CD14-positive monocyte (primary cell): Measurements from ENCODE around the gene EMC6. TPM values are rescaled to one million over a fixed set of nuclear protein-coding genes. Genes with fewer than 3 reads are reported as not detected.

Experiments used
- DNase-seq, 3 donors: peaks; one replicate each; pipeline ENCODE4 v3.0.0-alpha.2; 2011 to 2022
- H2AFZ ChIP-seq: 2 replicates; pipeline ENCODE4 v1.6.0; 2012; ENCODE audit warnings: mild to moderate bottlenecking, low read depth, low read length, inconsistent platforms; ENCODE audit not compliant: insufficient read depth, poor library complexity, severe bottlenecking
- H3K27ac ChIP-seq, 2 donors: 1 replicate in 1 of 2; 2 replicates in 1 of 2; pipeline ENCODE4 v1.5.1; 2012 to 2013; ENCODE audit warnings: low read length in 2 of 2, control low read depth in 1 of 2, inconsistent platforms in 1 of 2, low read depth in 1 of 2, mild to moderate bottlenecking in 1 of 2
- H3K27me3 ChIP-seq, 2 donors: one replicate each; pipeline versions ENCODE4 v1.6.0 to v1.6.1; 2011 to 2013; ENCODE audit warnings: low read length in 2 of 2; ENCODE audit not compliant: control insufficient read depth in 2 of 2, insufficient read depth in 2 of 2
- H3K36me3 ChIP-seq, 2 donors: replicated peaks in 1 of 2; 1 replicate in 1 of 2; 2 replicates in 1 of 2; pipeline versions ENCODE4 v1.5.1 to v1.6.1; 2012 to 2013; ENCODE audit warnings: low read length in 2 of 2, control low read depth in 1 of 2, inconsistent platforms in 1 of 2, mild to moderate bottlenecking in 1 of 2; ENCODE audit not compliant: insufficient read depth in 2 of 2, control insufficient read depth in 1 of 2
- H3K4me1 ChIP-seq, 2 donors: 1 replicate in 1 of 2; 2 replicates in 1 of 2; pipeline versions ENCODE4 v1.5.1 to v1.6.1; 2012 to 2013; ENCODE audit warnings: low read length in 2 of 2, control low read depth in 1 of 2, inconsistent platforms in 1 of 2, mild to moderate bottlenecking in 1 of 2, moderate library complexity in 1 of 2; ENCODE audit not compliant: insufficient read depth in 2 of 2, control insufficient read depth in 1 of 2
- H3K4me2 ChIP-seq: replicated peaks from 2 replicates; pipeline ENCODE3; 2012; ENCODE audit warnings: low read length, moderate library complexity, mild to moderate bottlenecking; ENCODE audit not compliant: poor library complexity, severe bottlenecking; ENCODE audit errors: extremely low read depth
- H3K4me3 ChIP-seq, 3 experiments: fragments of 200-600 bp in 1 of 3; sonication (generic) in 1 of 3; replicated peaks in 1 of 3; 1 replicate in 2 of 3; 2 replicates in 1 of 3; pipeline ENCODE4 v1.5.1; 2011 to 2013; ENCODE audit warnings: low read length in 3 of 3, mild to moderate bottlenecking in 3 of 3, control low read depth in 2 of 3, low read depth in 2 of 3, inconsistent platforms in 1 of 3, moderate library complexity in 1 of 3
- H3K79me2 ChIP-seq: 2 replicates; pipeline ENCODE4 v1.6.0; 2012; ENCODE audit warnings: mild to moderate bottlenecking, control low read depth, inconsistent platforms, low read length, moderate library complexity; ENCODE audit not compliant: insufficient read depth
- H3K9ac ChIP-seq: 2 replicates; pipeline ENCODE4 v1.6.0; 2017; ENCODE audit warnings: low read length, mild to moderate bottlenecking; ENCODE audit not compliant: insufficient read depth, poor library complexity, severe bottlenecking
- H3K9me3 ChIP-seq, 2 donors: replicated peaks in 1 of 2; 1 replicate in 1 of 2; 2 replicates in 1 of 2; pipeline versions ENCODE4 v1.5.1 to v1.6.1; 2012 to 2013; ENCODE audit warnings: low read length in 2 of 2, control low read depth in 1 of 2; ENCODE audit not compliant: control insufficient read depth in 1 of 2, insufficient read depth in 1 of 2
- H4K20me1 ChIP-seq: 2 replicates; pipeline ENCODE4 v1.6.0; 2012; ENCODE audit warnings: mild to moderate bottlenecking, low read length, control low read depth, moderate library complexity; ENCODE audit not compliant: insufficient read depth
- H3K27ac Mint-ChIP-seq, 7 donors: one replicate each; pipeline ENCODE4 v1.8.0; 2020; ENCODE audit warnings: mild to moderate bottlenecking in 7 of 7, mixed read lengths in 7 of 7, moderate library complexity in 6 of 7, inconsistent platforms in 2 of 7
- H3K27me3 Mint-ChIP-seq, 3 donors: one replicate each; pipeline ENCODE4 v1.8.0; 2021 to 2022; ENCODE audit warnings: low read depth in 3 of 3, mild to moderate bottlenecking in 3 of 3, mixed read lengths in 3 of 3, moderate library complexity in 3 of 3, inconsistent platforms in 1 of 3
- H3K36me3 Mint-ChIP-seq, 2 donors: one replicate each; pipeline ENCODE4 v1.8.0; 2020; ENCODE audit warnings: mixed read lengths in 2 of 2, inconsistent platforms in 1 of 2, mild to moderate bottlenecking in 1 of 2
- H3K4me1 Mint-ChIP-seq: one replicate; pipeline ENCODE4 v1.8.0; 2020; ENCODE audit warnings: mild to moderate bottlenecking, mixed read lengths
- H3K4me3 Mint-ChIP-seq, 2 donors: one replicate each; pipeline ENCODE4 v1.8.0; 2020; ENCODE audit warnings: mild to moderate bottlenecking in 2 of 2, mixed read lengths in 2 of 2, moderate library complexity in 1 of 2
- H3K9me3 Mint-ChIP-seq, 7 donors: one replicate each; pipeline ENCODE4 v1.8.0; 2020 to 2022; ENCODE audit warnings: mixed read lengths in 7 of 7, mild to moderate bottlenecking in 6 of 7, moderate library complexity in 6 of 7, inconsistent platforms in 2 of 7
- CTCF ChIP-seq: fragments of 200-600 bp; IDR thresholded peaks from one replicate; pipeline ENCODE4 v1.8.0; 2022; ENCODE audit warnings: antibody characterized with exemption, mild to moderate bottlenecking
- WGBS: methylation state at CpG from one replicate; pipeline ENCODE4 v1.1.5; 2013; ENCODE audit warnings: missing lambda C conversion rate; ENCODE audit not compliant: insufficient coverage; 5-methylcytosine and 5-hydroxymethylcytosine counted together
- intact Hi-C, 2 donors: fragments of 100-400 bp; cut with micrococcal nuclease; formaldehyde crosslinking; loops; one replicate each; pipeline versions ENCODE4 v1.15.0 to v1.15.1; 2023
- polyA plus RNA-seq, 3 donors: library from polyadenylated mRNA; depleted of rRNA in 1 of 3; unstranded in 2 of 3; stranded (reverse) in 1 of 3; fragments of 300-500 nt in 2 of 3; fragments of >200 nt in 1 of 3; fragmentation: Illumina TruSeq in 2 of 3; gene quantifications; 1 replicate in 2 of 3; 2 replicates in 1 of 3; pipeline ENCODE4 v1.2.3, GENCODE V29; 2012 to 2021

EMC6 gene
- polyA plus RNA-seq, 3 donors = 24.4 to 118 (median 105) TPM

DNA sequence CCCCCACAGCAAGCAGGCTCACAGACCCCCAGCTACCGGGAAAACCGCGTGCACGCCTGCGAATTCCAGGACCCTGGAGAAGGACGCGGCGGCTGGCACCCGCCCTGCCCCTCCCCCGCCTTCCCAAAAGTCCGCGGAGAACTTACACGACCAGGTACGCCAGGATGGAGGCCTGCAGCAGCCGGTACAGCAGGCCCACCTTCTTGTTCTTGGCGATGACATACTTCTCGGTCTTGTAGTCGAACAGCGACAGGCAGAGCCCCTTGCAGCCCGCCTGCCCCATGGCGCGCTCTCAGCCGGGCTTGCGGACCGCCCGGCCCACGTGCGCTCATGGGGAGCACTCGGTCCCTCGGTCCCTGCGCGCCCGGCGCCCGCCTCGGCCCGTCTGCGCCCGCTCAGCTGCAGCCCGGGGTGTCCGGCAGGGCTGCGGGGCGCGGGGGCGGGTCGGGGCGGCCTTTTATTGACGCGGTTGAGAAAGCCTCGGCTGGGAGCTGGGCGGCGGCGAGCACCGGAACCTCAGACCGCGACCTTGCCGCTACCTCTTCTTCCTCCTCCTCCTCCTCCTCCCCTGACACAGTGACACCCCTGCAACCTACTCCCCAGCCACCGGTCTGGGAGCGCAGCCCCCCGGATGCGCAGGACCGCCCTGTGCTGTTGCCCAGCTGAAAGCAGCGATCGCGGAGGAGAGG is 27.3 kb downstream of the EMC6 start, which contains the start of gene P2RX5:
TSS of gene P2RX5 (minus strand) at position 433 of the 689 bp plus-strand sequence. CDS start at position 283, 150 bp downstream.
- peaks cover 0 to 9% of the 10 kb centered on the region in 2 donors for H3K9me3 ChIP-seq
- no peaks in the 10 kb centered on the region for H4K20me1 ChIP-seq
- peaks cover 0 to 1% of the 10 kb centered on the region in 2 donors for H3K36me3 Mint-ChIP-seq
- peaks cover 17 to 32% (median 31%) of the 10 kb centered on the region in 3 donors for H3K27me3 Mint-ChIP-seq
- peaks cover 20% of the 10 kb centered on the region for H3K4me1 Mint-ChIP-seq
- H3K4me2 ChIP-seq = peak within 1 kb of the TSS; percentile 96
- H3K27ac Mint-ChIP-seq = peak within 1 kb of the TSS in 5 of 7 donors; percentile 37 to 88 (median 65)
- peak within 1 kb of the TSS; percentile 99 for H3K4me3 Mint-ChIP-seq
- H3K4me1 ChIP-seq = peaks cover 16 to 23% of the 10 kb centered on the region in 2 donors
- no peak for TF ChIP-seq CTCF
- H3K9ac ChIP-seq = peak within 1 kb of the TSS; percentile 58
- peak within 1 kb of the TSS; percentile 55 to 84 (median 65) for H3K4me3 ChIP-seq
- H3K36me3 ChIP-seq = no peaks in the 10 kb centered on the region
- H2AFZ ChIP-seq = peak within 1 kb of the TSS; percentile 93
- DNase-seq = peak; percentile 17 to 25 (median 22)
- no peak within 1 kb of the TSS for H3K27ac ChIP-seq
- peaks cover 0 to 18% (median 8%) of the 10 kb centered on the region in 7 donors for H3K9me3 Mint-ChIP-seq
- H3K79me2 ChIP-seq = no peaks in the 10 kb centered on the region
- WGBS = under 1% methylated on average over 57 of the region's 65 CpGs
- intact Hi-C loops = no loop called here
- peaks cover 0 to 15% of the 10 kb centered on the region in 2 donors for H3K27me3 ChIP-seq

DNA sequence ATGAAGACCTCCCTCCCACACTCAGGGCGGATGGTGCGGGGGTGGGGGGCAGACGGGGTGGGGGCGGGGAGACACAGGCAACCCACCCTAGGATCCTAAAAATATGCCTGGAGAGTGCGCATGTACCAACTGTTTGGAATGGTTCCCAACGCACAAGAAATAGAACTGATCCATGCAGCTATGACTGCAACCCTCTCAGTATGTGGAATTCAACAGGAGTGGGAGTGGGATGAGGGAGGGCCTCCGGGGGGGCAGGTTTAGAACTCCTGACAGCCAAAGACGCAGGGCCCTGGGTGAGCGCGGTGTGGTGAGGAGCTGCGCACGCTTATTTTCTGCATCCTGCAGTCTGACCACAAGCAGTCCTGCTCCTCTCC is 28.5 kb downstream of the EMC6 start:
- Histone ChIP-seq H3K4me1 (peaks cover 16 to 23% of the 10 kb centered on the region in 2 donors), H3K36me3 (no peaks in the 10 kb centered on the region), H3K79me2 (no peaks in the 10 kb centered on the region), H4K20me1 (no peaks in the 10 kb centered on the region), H3K27me3 (peaks cover 0 to 15% of the 10 kb centered on the region in 2 donors), H3K27ac (no peak overlapping the region), H2AFZ (no peak overlapping the region), H3K4me2 (no peak overlapping the region), H3K4me3 (no peak overlapping the region), H3K9me3 (peaks cover 0 to 10% of the 10 kb centered on the region in 2 donors), H3K9ac (no peak overlapping the region)
- H3K27me3 Mint-ChIP-seq = peaks cover 17 to 32% (median 31%) of the 10 kb centered on the region in 3 donors
- no peak overlapping the region for H3K4me3 Mint-ChIP-seq
- no peak for DNase-seq
- WGBS = no CpG with 5 or more reads among the region's 12 CpGs
- peaks cover 26% of the 10 kb centered on the region for H3K4me1 Mint-ChIP-seq
- H3K36me3 Mint-ChIP-seq = no peaks in the 10 kb centered on the region
- no peak for TF ChIP-seq CTCF
- H3K9me3 Mint-ChIP-seq = peaks cover 0 to 21% (median 10%) of the 10 kb centered on the region in 7 donors
- no peak overlapping the region for H3K27ac Mint-ChIP-seq
- intact Hi-C loops = no loop called here
